Measurements from ENCODE around the gene FRY. TPM values are rescaled to one million over a fixed set of nuclear protein-coding genes. Genes with fewer than 3 reads are reported as not detected.

Gene FRY
- total and polyA plus RNA-seq, 10 of the 15 experiments (the other 5 are each of a cell fraction or from before 2014, with no cell fraction given): 0.18 to 1.4 (median 0.30) TPM

- H4K20me1 ChIP-seq (ENCODE audit: control insufficient read depth, insufficient read depth): no peaks in the 10 kb centered on the region
- H3K4me2 ChIP-seq (ENCODE audit: control insufficient read depth, insufficient read depth): peak overlapping the region; percentile 28; the same call in 1 of the 2 replicates
- SMC1A ChIA-PET (ENCODE audit: uncharacterized antibody, unreplicated experiment): interaction anchor here (1.4 to 1.8 kb wide), 3 partner anchors 9 to 122 kb away, joined by 3 to 11 read pairs (median 3); no protein-coding TSS in a partner anchor
- no peak overlapping the region; the same call in 1 of the 2 replicates for H2AFZ ChIP-seq (ENCODE audit: control insufficient read depth, low read depth, low read length)
- in situ Hi-C loops (cut with MboI) (loop anchor here (5.0 kb wide), 1 partner anchor 280 kb away; no protein-coding TSS in a partner anchor), intact Hi-C loops (cut with micrococcal nuclease; ENCODE audit: unreplicated experiment) (no loop called here)
- CTCF ChIA-PET: no interaction called here
- H3K9ac ChIP-seq (ENCODE audit: control insufficient read depth, insufficient read depth, low read length): no peak overlapping the region
- ATAC-seq (no peak), DNase-seq (ENCODE audit: low read depth, low spot score) (no peak), FAIRE-seq (no peak)
- TF ChIP-seq TAF1 (IDR thresholded peaks at IDR 0.05; ENCODE audit: borderline replicate concordance, low read depth, low read length) (no peak), BMI1 (IDR thresholded peaks at IDR 0.05; ENCODE audit: borderline replicate concordance) (0 out of 2 replicates have a peak, but pooled peaks have one; percentile 23), ZNF384 (IDR thresholded peaks at IDR 0.05; ENCODE audit: borderline replicate concordance, low read depth, low read length) (no peak), ETV6 (conservative IDR thresholded peaks at IDR 0.05 in 1 of 2, IDR thresholded peaks at IDR 0.05 in 1 of 2; ENCODE audit: borderline replicate concordance in 1 of 2, low read depth in 1 of 2) (no peak)
- TF ChIP-seq, protein P1, sequence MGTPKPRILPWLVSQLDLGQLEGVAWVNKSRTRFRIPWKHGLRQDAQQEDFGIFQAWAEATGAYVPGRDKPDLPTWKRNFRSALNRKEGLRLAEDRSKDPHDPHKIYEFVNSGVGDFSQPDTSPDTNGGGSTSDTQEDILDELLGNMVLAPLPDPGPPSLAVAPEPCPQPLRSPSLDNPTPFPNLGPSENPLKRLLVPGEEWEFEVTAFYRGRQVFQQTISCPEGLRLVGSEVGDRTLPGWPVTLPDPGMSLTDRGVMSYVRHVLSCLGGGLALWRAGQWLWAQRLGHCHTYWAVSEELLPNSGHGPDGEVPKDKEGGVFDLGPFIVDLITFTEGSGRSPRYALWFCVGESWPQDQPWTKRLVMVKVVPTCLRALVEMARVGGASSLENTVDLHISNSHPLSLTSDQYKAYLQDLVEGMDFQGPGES (IDR thresholded peaks at IDR 0.05): no peak
- no peak overlapping the region for H3K27ac ChIP-seq (ENCODE audit: control insufficient read depth, insufficient read depth)
- no TSS peak for BruUV-seq (replicated peaks)
- no peaks in the 10 kb centered on the region for H3K36me3 ChIP-seq (ENCODE audit: control insufficient read depth in 2 of 2, insufficient read depth in 2 of 2, low read length in 1 of 2)
- H3K4me1 ChIP-seq (ENCODE audit: control insufficient read depth, insufficient read depth, low read length): no peaks in the 10 kb centered on the region
- POLR2A ChIA-PET: interaction anchor here (0.6 to 1.1 kb wide), 4 partner anchors 31 to 328 kb away, joined by 3 to 6 read pairs (median 4); partner anchors contain the start of genes BRCA2 and ZAR1L
- no peaks in the 10 kb centered on the region for H3K27me3 ChIP-seq (replicated peaks in 1 of 2; ENCODE audit: control insufficient read depth in 2 of 2, insufficient read depth in 2 of 2, low read length in 1 of 2)
- peak overlapping the region; percentile 72 for H3K4me3 ChIP-seq
- H3K79me2 ChIP-seq (ENCODE audit: control insufficient read depth, insufficient read depth, low read length): no peaks in the 10 kb centered on the region
- RAD21 ChIA-PET (ENCODE audit: unreplicated experiment): interaction anchor here (1.4 kb wide), 1 partner anchor 122 kb away, joined by 4 read pairs; no protein-coding TSS in a partner anchor
- H3K9me3 ChIP-seq (replicated peaks; ENCODE audit: control insufficient read depth, insufficient read depth, low read length): no peaks in the 10 kb centered on the region
- whole genome bisulfite sequencing (ENCODE audit: insufficient coverage, insufficient replicate concordance, low lambda C conversion rate, missing lambda C conversion rate): 39% methylated on average over 3 of the region's 3 CpGs
Measured at GRCh38 chr13:32031815-32032370, 319 bp downstream of the FRY start.
